Osteoblast (primary cell): ENCODE data around the gene PSMD9. TPM values are rescaled to one million over a fixed set of nuclear protein-coding genes. Genes with fewer than 3 reads are reported as not detected.
A peak's percentile ranks its signal among the peaks of the same experiment; 100 is the strongest.

Source experiments
- DNase-seq: peaks from one replicate; pipeline ENCODE4 v3.0.0; 2011; ENCODE audit warnings: low spot score, mixed read lengths; ENCODE audit not compliant: insufficient read length; ENCODE audit errors: missing footprints
- H2AFZ ChIP-seq: 2 replicates; pipeline ENCODE4 v1.6.0; 2011; ENCODE audit warnings: mild to moderate bottlenecking, low read length
- H3K27ac ChIP-seq: 2 replicates; pipeline ENCODE4 v1.5.1; 2011; ENCODE audit warnings: mild to moderate bottlenecking, low read depth, low read length, moderate library complexity
- H3K27me3 ChIP-seq: 2 replicates; pipeline ENCODE4 v1.6.0; 2012; ENCODE audit warnings: mild to moderate bottlenecking, control low read depth, inconsistent platforms, low read length, moderate library complexity; ENCODE audit not compliant: insufficient read depth
- H3K36me3 ChIP-seq: 2 replicates; pipeline ENCODE4 v1.5.1; 2011; ENCODE audit warnings: mild to moderate bottlenecking, low read length, control low read depth, moderate library complexity; ENCODE audit not compliant: insufficient read depth
- H3K4me1 ChIP-seq: 2 replicates; pipeline ENCODE4 v1.5.1; 2011; ENCODE audit warnings: mild to moderate bottlenecking, low read length, control low read depth, moderate library complexity; ENCODE audit not compliant: insufficient read depth
- H3K4me2 ChIP-seq: 2 replicates; pipeline ENCODE4 v1.6.0; 2011; ENCODE audit warnings: mild to moderate bottlenecking, low read length; ENCODE audit not compliant: insufficient read depth
- H3K4me3 ChIP-seq: fragments of 200-600 bp; sonication (generic); 3 replicates; pipeline ENCODE4 v1.5.1; 2012; ENCODE audit warnings: mild to moderate bottlenecking, low read length, inconsistent platforms; ENCODE audit not compliant: insufficient read depth
- H3K79me2 ChIP-seq: 2 replicates; pipeline ENCODE4 v1.6.0; 2012; ENCODE audit warnings: mild to moderate bottlenecking, low read length, control low read depth, inconsistent platforms; ENCODE audit not compliant: insufficient read depth
- H3K9me3 ChIP-seq: 2 replicates; pipeline ENCODE4 v1.5.1; 2011; ENCODE audit warnings: low read depth, low read length, control low read depth
- H4K20me1 ChIP-seq: 2 replicates; pipeline ENCODE4 v1.6.0; 2012; ENCODE audit warnings: mild to moderate bottlenecking, low read length, control low read depth; ENCODE audit not compliant: insufficient read depth
- CTCF ChIP-seq: IDR thresholded peaks from 2 replicates; pipeline ENCODE4 v1.5.1; 2011; ENCODE audit warnings: mild to moderate bottlenecking, low read depth, low read length, moderate library complexity; ENCODE audit errors: extremely low read depth
- total RNA-seq: library from RNA; depleted of rRNA; stranded (reverse); fragments of >200 nt; gene quantifications from 2 replicates; pipeline ENCODE4 v1.2.3, GENCODE V29; 2012

Gene PSMD9
- total RNA-seq, 1 donor: 29.7 TPM

DNA sequence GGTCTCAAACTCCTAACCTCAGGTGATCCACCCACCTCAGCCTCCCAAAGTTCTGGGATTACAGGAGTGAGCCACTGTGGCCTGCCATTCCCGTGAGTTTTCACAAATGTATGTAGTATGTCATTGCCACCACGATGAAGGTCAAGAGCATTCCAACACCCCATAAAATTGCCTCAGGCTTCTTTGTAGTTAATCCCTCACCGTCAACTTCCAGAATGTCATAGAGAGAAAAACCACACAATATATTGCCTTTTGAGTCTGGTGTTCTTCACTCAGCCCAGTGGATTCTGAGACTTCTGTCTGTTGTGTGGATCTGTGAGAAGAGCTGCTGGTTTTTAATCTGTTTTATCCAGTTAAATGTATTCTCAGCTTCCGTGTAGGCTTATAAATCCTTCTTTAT lies 17.2 kb downstream of the PSMD9 start:
- DNase-seq: no peak
- H3K36me3 ChIP-seq: peaks cover 68% of the 10 kb centered on the region

DNA sequence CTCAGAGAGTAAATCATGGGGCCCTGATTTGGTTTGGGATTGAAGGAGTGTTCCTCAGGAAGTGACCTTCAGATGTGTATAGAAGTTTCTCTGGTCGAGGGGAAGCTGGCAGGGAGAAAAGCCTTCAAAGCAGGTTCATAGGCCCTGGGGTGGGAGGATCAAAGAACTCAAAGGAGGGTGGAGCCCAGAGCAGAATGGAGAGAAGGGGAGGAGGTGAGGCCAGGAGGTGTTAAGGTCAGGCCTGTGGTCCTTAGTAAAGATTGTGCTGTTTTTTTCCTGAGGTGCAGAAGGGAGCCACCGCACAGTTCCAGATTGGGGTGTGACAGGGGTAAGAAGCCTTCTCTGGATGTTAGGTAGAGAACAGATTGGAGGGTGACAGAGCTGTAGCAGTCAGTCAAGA lies 20.1 kb downstream of the PSMD9 start:
- Histone ChIP-seq H3K27me3 (no peaks in the 10 kb centered on the region), H2AFZ (no peak overlapping the region), H3K36me3 (peaks cover 55% of the 10 kb centered on the region), H3K4me1 (no peaks in the 10 kb centered on the region), H4K20me1 (no peaks in the 10 kb centered on the region), H3K9me3 (no peaks in the 10 kb centered on the region), H3K27ac (no peak overlapping the region), H3K4me2 (no peak overlapping the region), H3K79me2 (peaks cover 24% of the 10 kb centered on the region), H3K4me3 (no peak overlapping the region)
- no peak for TF ChIP-seq CTCF
- no peak for DNase-seq

More for the DNA sequence above, 17.2 kb downstream of the PSMD9 start:
- H3K9me3 ChIP-seq: no peaks in the 10 kb centered on the region
- H3K4me1 ChIP-seq: no peaks in the 10 kb centered on the region
- no peak for TF ChIP-seq CTCF
- peak overlapping the region; percentile 19 for H3K27ac ChIP-seq
- no peaks in the 10 kb centered on the region for H3K27me3 ChIP-seq
- peaks cover 31% of the 10 kb centered on the region for H3K79me2 ChIP-seq
- H2AFZ ChIP-seq: no peak overlapping the region
- H3K4me3 ChIP-seq: no peak overlapping the region
- no peaks in the 10 kb centered on the region for H4K20me1 ChIP-seq
- H3K4me2 ChIP-seq: no peak overlapping the region

DNA sequence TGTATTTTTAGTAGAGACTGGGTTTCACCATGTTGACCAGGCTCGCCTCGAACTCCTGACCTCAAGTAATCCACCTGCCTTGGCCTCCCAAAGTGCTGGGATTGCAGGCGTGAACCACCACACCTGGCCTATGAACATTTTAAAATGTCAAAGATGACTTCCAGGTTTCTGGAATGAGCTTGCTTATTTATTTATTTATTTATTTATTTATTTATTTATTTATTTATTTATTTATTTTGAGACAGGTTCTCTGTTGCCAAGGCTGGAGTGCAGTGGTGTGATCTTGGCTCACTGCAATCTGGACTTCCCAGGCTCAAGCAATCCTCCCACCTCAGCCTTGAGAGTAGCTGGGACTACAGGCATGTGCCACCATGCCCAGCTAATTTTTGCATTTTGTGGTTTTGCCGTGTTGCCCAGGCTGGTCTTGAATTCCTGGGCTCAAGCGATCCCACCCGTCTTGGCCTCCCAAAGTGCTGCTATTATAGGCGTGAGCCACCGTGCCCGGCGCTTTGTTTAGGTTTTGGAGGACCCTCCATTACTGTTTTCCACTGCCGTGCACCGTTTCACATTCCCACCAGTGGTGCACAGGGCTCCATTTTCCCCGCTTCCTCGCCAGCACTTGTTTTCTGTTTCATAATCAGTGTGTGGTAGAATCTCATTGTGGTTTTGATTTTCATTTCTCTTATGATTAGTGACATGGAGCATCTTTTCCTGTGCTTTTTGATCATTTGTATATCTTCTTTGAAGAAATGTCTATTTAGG lies 23.4 kb downstream of the PSMD9 start:
- H3K27me3 ChIP-seq: no peaks in the 10 kb centered on the region
- H3K4me3 ChIP-seq: no peak overlapping the region
- no peaks in the 10 kb centered on the region for H3K9me3 ChIP-seq
- no peak for TF ChIP-seq CTCF
- no peaks in the 10 kb centered on the region for H4K20me1 ChIP-seq
- peaks cover 21% of the 10 kb centered on the region for H3K79me2 ChIP-seq
- H3K36me3 ChIP-seq: peaks cover 53% of the 10 kb centered on the region
- DNase-seq: no peak
- no peak overlapping the region for H3K4me2 ChIP-seq
- H3K27ac ChIP-seq: no peak overlapping the region
- peaks cover 9% of the 10 kb centered on the region for H3K4me1 ChIP-seq
- H2AFZ ChIP-seq: no peak overlapping the region

GRCh38 chr12:121915841-121916321 lies 27.3 kb downstream of the PSMD9 start:
- Histone ChIP-seq H3K27me3 (no peaks in the 10 kb centered on the region), H3K36me3 (peaks cover 41% of the 10 kb centered on the region), H3K4me2 (no peak overlapping the region), H3K9me3 (no peaks in the 10 kb centered on the region), H3K4me3 (no peak overlapping the region), H3K4me1 (peaks cover 24% of the 10 kb centered on the region), H3K27ac (peak overlapping the region; percentile 23), H4K20me1 (no peaks in the 10 kb centered on the region), H2AFZ (no peak overlapping the region), H3K79me2 (peaks cover 11% of the 10 kb centered on the region)
- TF ChIP-seq CTCF: no peak
- DNase-seq: peak; percentile 60
